ENCODE data around the gene CA9. TPM values are rescaled to one million over a fixed set of nuclear protein-coding genes. Genes with fewer than 3 reads are reported as not detected.
A peak's percentile ranks its signal among the peaks of the same experiment; 100 is the strongest.

Gene CA9
- total RNA-seq, 8 experiments from 2014 or later, result 0.60 to 1.8 (median 0.87) TPM; not detected in 5

DNA sequence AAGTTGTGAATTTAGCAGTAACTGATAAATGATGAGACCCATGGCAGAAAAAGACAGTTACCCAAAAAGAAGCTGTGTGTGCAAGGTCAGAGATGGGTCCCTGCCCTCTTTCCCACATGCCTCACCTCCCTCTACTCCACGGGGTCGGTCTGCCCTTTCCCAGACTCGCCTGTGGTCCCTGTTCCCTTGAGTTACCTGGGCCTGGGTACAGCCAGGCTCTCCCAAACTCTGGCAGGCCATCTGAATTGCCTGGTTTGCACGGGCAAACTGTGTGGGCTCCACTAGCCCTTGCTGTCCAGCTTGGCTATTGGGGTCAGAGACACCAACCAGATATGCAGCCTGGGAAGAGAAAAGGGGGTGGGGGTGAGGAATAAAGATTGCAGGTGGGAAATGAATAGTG, 34.4 kb downstream of the CA9 start:
- ATAC-seq (replicated peaks in 6 of 8), result no peak
- no peak overlapping the region for H3K27ac ChIP-seq
- no peaks in the 10 kb centered on the region for H3K4me1 ChIP-seq (replicated peaks in 1 of 2)
- 67 to 100% (median 92%) methylated on average over 1 to 4 of the region's 4 CpGs; no CpG with 5 or more reads in 7 of the 10 experiments for WGBS, 10 experiments
- H3K4me3 ChIP-seq, result no peak overlapping the region
- in situ Hi-C loops (cut with MboI; ENCODE audit: low pct_unique_long_range_greater_than_20kb in 2 of 9, low sequenced_read_pairs in 9 of 9, unreplicated experiment in 9 of 9), result no loop called here

DNA sequence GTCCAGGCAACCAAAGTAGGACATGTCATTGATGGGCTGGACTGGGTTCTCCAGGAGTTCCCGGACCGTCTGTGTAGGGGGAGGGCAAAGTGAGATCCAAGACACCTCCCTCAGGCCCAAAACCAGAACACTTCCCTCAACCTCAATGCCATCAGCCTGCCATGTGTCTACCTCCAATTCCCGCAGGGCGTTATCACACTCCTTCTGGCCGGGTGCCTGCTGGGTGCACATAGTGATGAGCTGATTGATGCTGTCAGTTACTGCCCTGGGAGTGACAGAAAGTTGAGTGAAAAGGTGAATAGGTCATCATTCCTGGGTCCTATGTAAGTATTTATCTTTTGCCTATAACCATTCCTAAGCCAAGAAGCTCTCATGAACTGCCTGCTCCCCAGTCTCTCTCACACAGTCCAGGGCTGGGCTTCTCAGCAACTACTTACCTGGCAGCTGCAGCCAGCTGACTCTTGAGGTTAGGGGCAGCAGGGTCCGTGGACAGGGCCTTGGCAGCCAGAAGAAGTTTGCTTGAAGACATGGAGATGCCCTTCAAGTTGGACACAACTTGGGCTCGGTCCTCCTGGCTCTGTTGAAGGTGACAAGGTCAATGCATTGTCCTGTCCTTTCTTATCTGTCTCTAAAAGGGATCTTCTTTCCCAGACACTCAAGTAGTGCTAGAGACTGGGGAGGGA, 37.2 kb downstream of the CA9 start:
- no peaks in the 10 kb centered on the region for H3K4me1 ChIP-seq (replicated peaks in 1 of 2)
- no peak overlapping the region for H3K27ac ChIP-seq
- H3K4me3 ChIP-seq, result no peak overlapping the region
- in situ Hi-C loops (cut with MboI; ENCODE audit: low pct_unique_long_range_greater_than_20kb in 2 of 9, low sequenced_read_pairs in 9 of 9, unreplicated experiment in 9 of 9), result no loop called here
- ATAC-seq (replicated peaks in 6 of 8), result no peak
- 70 to 100% (median 95%) methylated on average over 1 to 3 of the region's 7 CpGs; no CpG with 5 or more reads in 1 of the 10 experiments for WGBS, 10 experiments

DNA sequence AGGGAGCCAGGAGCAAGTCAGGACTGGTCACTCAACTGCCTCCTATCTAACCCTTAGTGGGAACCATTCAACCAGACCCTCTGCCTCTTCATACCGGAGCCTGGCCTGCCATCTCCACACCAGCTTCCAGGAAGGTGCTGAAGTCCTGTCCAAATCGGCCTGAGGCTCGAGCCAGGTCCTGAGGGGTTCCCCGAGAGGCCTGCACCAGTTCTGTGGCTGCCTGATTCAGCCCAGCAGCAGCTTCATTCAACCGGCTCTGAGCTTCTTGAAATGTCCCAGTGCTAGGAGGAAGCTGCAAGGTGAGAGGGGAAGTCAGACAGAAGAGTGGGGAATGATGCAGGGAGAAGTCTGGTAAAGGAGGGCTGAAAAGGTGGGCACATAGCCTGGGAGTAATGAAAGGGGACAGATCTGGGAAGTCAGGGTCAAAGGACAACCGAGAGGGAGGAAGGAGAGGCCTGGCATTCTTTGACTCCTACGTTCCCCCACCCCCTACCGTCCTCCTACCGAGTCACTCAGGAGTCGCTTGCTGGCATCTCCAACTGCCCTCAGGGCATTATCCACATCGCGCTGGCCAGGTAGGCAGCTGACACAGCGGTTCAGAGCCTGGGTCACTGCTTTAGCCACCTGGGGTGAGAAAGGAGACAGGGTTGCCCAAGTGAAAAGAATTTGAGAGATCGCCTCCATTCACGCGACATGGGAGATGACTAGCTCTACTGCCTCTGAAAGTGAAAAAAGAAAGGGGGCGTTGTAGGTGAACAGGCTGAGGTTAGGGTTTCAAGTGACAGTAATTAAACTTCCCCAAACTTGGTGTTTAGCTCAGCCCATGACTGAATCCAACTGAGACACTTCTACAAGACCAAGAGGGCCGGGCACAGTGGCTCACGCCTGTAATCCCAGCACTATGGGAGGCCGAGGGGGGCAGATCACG, 38.0 kb downstream of the CA9 start:
- Histone ChIP-seq H3K27ac (no peak overlapping the region), H3K4me3 (no peak overlapping the region), H3K4me1 (replicated peaks in 1 of 2) (no peaks in the 10 kb centered on the region)
- in situ Hi-C loops (cut with MboI; ENCODE audit: low pct_unique_long_range_greater_than_20kb in 2 of 9, low sequenced_read_pairs in 9 of 9, unreplicated experiment in 9 of 9), result no loop called here
- ATAC-seq (replicated peaks in 6 of 8), result no peak
- WGBS, 10 experiments, result 53 to 100% (median 94%) methylated on average over 2 to 13 of the region's 21 CpGs

DNA sequence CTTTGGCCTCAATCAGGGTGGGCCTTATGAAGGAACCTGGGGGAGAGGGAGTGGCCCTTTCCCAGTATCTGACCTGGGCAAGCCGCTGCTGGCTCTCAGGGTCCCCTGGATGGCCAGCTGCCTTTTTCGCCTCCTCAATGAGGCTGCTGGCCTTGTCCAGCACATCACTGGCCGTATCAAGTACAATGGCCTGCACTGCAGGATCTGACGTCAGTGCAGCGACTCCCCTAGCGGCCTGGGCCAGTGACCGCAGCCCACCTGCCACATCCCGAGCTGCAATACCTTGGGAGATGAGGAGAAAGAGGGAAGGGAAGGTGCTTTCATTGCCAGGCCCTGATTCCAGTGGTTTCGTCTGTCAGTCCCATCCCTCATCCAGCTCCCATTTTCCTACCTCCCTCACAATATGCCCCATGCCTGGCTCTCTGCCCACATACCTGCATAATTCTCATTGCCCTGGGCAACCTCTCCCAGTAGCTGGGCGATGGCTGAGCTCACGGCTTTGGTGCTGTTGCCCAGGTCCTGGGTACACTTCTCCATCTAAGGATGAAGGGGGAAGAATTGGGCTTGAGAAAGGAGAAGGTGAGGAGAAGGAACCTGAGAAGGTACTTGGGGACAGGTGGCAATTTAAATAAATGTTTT, 39.2 kb downstream of the CA9 start:
- H3K27ac ChIP-seq, result no peak overlapping the region
- ATAC-seq (replicated peaks in 6 of 8), result peak in 1 of 8 experiments; percentile 44
- H3K4me1 ChIP-seq (replicated peaks in 1 of 2), result no peaks in the 10 kb centered on the region
- WGBS, 10 experiments, result 80 to 93% (median 90%) methylated on average over 2 to 5 of the region's 11 CpGs; no CpG with 5 or more reads in 3 of the 10 experiments
- in situ Hi-C loops (cut with MboI; ENCODE audit: low pct_unique_long_range_greater_than_20kb in 2 of 9, low sequenced_read_pairs in 9 of 9, unreplicated experiment in 9 of 9), result no loop called here
- no peak overlapping the region for H3K4me3 ChIP-seq

DNA sequence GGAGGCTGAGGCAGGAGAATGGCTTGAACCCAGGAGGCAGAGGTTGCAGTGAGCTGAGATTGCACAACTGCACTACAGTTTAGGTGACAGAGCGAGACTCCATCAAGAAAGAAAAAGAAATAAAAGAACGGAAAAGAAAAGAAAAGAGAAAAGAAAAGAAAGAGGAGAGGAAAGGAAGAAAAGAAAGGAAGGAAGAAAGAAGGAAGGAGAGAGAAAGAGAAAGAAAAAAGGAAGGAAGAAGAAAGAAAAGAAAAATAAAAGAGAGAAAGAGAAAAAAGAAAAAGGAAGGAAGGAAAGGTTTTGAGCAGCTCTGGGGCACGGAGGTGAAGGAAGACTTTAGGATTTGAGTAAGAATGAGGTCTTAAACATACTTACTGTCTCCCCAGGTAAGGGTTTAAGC, 39.9 kb downstream of the CA9 start:
- Histone ChIP-seq H3K4me1 (replicated peaks in 1 of 2) (no peaks in the 10 kb centered on the region), H3K27ac (no peak overlapping the region), H3K4me3 (no peak overlapping the region)
- in situ Hi-C loops (cut with MboI; ENCODE audit: low pct_unique_long_range_greater_than_20kb in 2 of 9, low sequenced_read_pairs in 9 of 9, unreplicated experiment in 9 of 9), result no loop called here
- WGBS, 10 experiments, result 88 to 100% (median 98%) methylated on average over 2 to 3 of the region's 3 CpGs
- no peak for ATAC-seq (replicated peaks in 6 of 8)

DNA sequence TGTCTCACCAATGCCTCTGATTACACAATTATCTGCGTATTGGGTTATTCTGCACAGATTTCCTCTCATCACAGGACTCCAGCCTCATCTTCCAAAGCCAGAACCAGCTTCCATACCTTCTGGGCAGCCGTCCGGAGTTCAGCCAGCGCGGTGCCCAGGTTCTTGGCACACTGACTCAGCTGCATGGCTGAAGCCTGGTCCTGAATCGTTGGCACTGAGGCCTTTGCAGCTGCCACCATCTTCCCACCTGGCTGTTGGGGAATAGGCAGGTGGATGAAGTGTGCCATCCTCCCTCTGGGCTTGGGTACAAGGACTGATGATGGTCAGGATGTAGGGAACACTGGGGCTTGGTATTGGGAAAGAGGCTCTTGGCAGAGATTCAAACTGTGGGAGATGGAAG, 40.4 kb downstream of the CA9 start:
- no peak overlapping the region for H3K4me3 ChIP-seq
- H3K4me1 ChIP-seq (replicated peaks in 1 of 2), result no peaks in the 10 kb centered on the region
- in situ Hi-C loops (cut with MboI; ENCODE audit: low pct_unique_long_range_greater_than_20kb in 2 of 9, low sequenced_read_pairs in 9 of 9, unreplicated experiment in 9 of 9), result no loop called here
- no peak for ATAC-seq (replicated peaks in 6 of 8)
- WGBS, 10 experiments, result 90 to 100% (median 100%) methylated on average over 2 to 4 of the region's 6 CpGs; no CpG with 5 or more reads in 7 of the 10 experiments
- no peak overlapping the region for H3K27ac ChIP-seq

DNA sequence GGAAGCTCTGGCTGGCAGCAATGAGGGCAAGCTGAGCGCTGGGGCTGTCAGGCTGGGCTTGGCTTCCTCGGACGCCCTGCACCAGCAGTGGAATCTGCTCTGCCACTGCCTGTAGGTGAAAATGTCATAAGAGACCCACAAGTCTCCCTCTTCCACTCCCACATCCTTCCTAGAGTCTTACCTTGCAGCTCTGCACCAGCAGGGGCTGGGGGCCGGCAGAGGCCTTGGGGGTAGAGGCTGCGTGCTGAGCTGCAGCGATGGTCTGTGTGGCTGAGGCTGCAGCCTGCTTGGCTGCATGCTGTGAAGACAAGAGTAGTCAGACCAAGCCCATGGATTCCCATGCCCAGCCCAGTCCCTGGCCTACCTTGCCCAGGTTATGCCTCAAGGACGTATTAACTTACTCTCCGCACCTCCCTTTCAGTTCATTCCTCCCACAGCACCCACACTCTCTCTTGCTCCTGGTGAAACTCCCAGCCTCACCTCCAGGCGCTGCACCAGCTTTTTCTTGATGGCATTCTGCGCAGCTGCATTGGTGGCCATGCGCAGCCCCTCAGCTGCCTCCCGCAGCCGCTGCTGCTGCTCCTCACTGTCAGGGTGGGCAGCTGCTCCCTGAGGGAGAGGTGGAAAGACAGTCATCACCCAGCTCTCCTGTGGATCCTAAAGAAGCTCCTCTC, 41.0 kb downstream of the CA9 start:
- WGBS, 10 experiments, result 80 to 100% (median 94%) methylated on average over 3 to 9 of the region's 13 CpGs; no CpG with 5 or more reads in 4 of the 10 experiments
- H3K27ac ChIP-seq, result no peak overlapping the region
- no peaks in the 10 kb centered on the region for H3K4me1 ChIP-seq (replicated peaks in 1 of 2)
- in situ Hi-C loops (cut with MboI; ENCODE audit: low pct_unique_long_range_greater_than_20kb in 2 of 9, low sequenced_read_pairs in 9 of 9, unreplicated experiment in 9 of 9), result no loop called here
- ATAC-seq (replicated peaks in 6 of 8), result no peak
- H3K4me3 ChIP-seq, result no peak overlapping the region

DNA sequence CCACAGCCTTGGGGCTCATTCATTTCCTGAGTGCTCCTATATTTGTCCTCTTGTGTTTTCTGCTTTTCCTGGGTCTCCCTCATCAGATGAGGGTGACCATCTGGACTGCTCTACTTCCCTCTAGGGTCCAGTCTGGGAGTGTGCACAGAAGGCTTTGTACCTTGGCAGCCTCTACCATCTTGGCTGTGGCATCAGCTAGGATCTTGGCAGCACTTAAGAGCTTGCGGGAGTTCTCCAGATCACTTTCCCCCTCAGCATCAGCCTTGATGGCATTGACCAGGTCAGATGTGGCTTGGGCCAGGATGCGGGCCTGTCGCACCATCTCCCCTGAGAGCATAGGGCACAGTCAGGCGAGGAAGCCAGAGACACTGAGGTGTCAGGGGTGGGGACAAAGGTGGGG, 42.5 kb downstream of the CA9 start:
- H3K4me1 ChIP-seq (replicated peaks in 1 of 2), result no peaks in the 10 kb centered on the region
- ATAC-seq (replicated peaks in 6 of 8), result peak in 1 of 8 experiments; percentile 63
- H3K27ac ChIP-seq, result no peak overlapping the region
- in situ Hi-C loops (cut with MboI; ENCODE audit: low pct_unique_long_range_greater_than_20kb in 2 of 9, low sequenced_read_pairs in 9 of 9, unreplicated experiment in 9 of 9), result no loop called here
- H3K4me3 ChIP-seq, result no peak overlapping the region
- 60 to 100% methylated on average over 1 to 3 of the region's 4 CpGs; no CpG with 5 or more reads in 8 of the 10 experiments for WGBS, 10 experiments

DNA sequence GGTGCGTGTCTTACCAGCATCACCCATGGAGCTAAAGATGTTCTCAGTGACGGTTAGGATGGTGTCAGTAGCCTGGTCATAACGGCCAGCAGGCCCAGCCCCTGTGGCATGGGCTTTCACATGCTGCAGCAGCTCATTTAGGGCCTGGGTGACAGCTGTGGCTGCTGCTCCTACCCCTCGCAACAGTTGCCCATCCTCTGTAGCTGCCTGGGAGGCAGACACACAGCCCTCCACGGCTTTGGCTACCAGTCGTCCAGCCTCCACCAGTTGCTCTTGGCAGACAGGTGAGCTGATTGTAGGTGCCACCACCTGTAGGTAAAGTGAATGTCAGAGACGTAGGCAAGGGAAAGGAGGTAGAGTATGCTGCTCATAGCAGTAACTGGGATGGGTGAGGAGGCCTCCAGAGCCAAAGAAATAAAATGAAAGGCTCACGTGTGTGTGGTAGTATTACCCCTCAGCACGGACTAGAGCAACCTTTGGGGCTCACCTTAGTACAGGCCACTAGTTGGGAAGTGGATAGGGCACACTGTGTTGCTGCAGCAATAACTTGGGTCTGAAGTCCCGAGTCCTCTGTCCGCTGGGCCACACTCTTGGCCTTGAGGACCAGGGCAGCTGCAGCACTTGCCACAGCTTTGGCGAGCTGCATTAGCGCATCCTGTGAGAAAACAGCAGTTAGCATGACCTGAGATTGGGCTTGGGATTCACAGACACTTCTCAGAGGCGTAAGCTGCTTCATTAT, 43.6 kb downstream of the CA9 start:
- H3K27ac ChIP-seq, result no peak overlapping the region
- 80 to 100% (median 100%) methylated on average over 1 to 10 of the region's 14 CpGs; no CpG with 5 or more reads in 3 of the 10 experiments for WGBS, 10 experiments
- no peaks in the 10 kb centered on the region for H3K4me1 ChIP-seq (replicated peaks in 1 of 2)
- in situ Hi-C loops (cut with MboI; ENCODE audit: low pct_unique_long_range_greater_than_20kb in 2 of 9, low sequenced_read_pairs in 9 of 9, unreplicated experiment in 9 of 9), result no loop called here
- no peak for ATAC-seq (replicated peaks in 6 of 8)
- no peak overlapping the region for H3K4me3 ChIP-seq

DNA sequence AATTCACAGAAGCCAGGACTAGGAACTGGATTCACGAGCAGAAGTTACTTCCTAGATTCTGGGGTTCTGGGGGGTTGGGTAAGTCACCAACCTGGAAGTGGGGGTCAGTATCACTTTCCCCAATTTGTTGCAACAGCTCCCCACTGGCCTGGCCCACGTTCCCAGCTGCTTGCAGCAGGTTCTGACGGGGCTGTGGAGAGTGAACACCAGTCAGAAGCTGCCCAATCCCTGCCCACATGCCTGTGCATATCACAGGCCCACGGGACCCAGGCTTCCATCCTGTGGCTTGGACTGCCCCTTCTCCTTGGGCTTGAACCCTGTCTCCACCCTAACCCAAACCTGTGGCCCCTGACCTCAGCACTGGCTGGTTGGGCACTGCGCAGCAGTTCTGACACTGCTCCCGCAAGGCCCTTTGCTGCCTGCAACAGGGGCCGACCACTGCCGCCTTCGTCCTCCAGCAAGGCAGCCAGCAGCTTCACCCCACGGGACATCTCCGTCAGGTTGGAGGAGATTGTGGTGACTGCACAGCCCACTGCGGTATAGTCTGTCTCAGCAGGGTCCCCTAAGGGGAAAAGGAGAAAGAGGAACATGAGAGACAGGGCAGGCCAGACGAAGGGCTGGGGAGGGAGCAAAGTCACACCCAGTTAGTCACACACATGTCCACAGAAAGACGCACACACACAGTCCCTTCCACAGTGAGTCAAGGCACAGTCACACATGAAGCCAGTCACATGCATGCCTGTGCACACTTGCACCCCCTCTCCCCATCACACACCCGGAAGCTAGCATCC, 45.2 kb downstream of the CA9 start:
- WGBS, 10 experiments, result 20 to 100% (median 89%) methylated on average over 1 to 8 of the region's 15 CpGs; no CpG with 5 or more reads in 2 of the 10 experiments
- no peak for ATAC-seq (replicated peaks in 6 of 8)

DNA sequence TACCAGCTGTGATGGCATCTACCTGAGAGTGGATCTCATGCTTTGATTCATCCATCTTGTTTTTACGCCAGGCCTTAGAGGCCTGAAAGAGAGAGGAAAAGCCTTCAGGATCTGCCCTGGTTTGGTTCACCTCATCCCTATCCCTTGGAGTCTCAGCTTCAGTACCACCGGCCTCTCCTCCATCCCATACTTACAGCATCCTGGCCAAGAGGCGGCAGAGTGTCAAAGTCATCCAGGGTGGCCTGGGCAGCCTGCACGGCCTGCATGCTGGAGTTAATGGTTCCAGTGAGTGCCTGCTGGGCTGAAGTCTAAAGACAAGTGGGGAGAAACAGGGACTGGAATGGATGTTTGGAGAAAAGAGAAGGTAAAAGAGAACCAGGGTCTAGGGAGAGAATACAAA, 45.8 kb downstream of the CA9 start:
- ATAC-seq (replicated peaks in 6 of 8), result no peak
- Histone ChIP-seq H3K4me3 (no peak overlapping the region), H3K27ac (no peak overlapping the region), H3K4me1 (replicated peaks in 1 of 2) (no peaks in the 10 kb centered on the region)
- 83 to 100% (median 97%) methylated on average over 1 to 3 of the region's 4 CpGs; no CpG with 5 or more reads in 4 of the 10 experiments for WGBS, 10 experiments
- in situ Hi-C loops (cut with MboI; ENCODE audit: low pct_unique_long_range_greater_than_20kb in 2 of 9, low sequenced_read_pairs in 9 of 9, unreplicated experiment in 9 of 9), result no loop called here

More for the DNA sequence above, 45.2 kb downstream of the CA9 start:
- H3K4me1 ChIP-seq (replicated peaks in 1 of 2), result no peaks in the 10 kb centered on the region
- in situ Hi-C loops (cut with MboI; ENCODE audit: low pct_unique_long_range_greater_than_20kb in 2 of 9, low sequenced_read_pairs in 9 of 9, unreplicated experiment in 9 of 9), result no loop called here
- no peak overlapping the region for H3K27ac ChIP-seq
- H3K4me3 ChIP-seq, result no peak overlapping the region
